SK-N-SH (cell line): Measurements from ENCODE around the gene ARPC5L.

Source experiments
- FOXM1 ChIP-seq: IDR thresholded peaks from 2 replicates; pipeline ENCODE4 v1.4.0; 2012; ENCODE audit warnings: low read depth, mild to moderate bottlenecking
- REST ChIP-seq: IDR thresholded peaks from 2 replicates; pipeline ENCODE4 v1.6.1; 2012; ENCODE audit warnings: mild to moderate bottlenecking, low read depth, low read length, moderate library complexity

GRCh38 chr9:124869986-124870560, 8.1 kb downstream of the ARPC5L start:
- TF ChIP-seq REST (no peak), FOXM1 (no peak)
